HPDE6-E6E7 (cell line): ENCODE measurements around the gene ZNF772.
"Not testable (repeated sequence)": the region's sequence is repeated elsewhere in the genome, so short reads cannot be mapped to it uniquely, and the experiment has no call there.

Source experiments
- DNase-seq: peaks from one replicate; pipeline ENCODE4 v3.0.0; 2011; ENCODE audit warnings: missing footprints; ENCODE audit errors: extremely low spot score

ZNF772 gene

DNA sequence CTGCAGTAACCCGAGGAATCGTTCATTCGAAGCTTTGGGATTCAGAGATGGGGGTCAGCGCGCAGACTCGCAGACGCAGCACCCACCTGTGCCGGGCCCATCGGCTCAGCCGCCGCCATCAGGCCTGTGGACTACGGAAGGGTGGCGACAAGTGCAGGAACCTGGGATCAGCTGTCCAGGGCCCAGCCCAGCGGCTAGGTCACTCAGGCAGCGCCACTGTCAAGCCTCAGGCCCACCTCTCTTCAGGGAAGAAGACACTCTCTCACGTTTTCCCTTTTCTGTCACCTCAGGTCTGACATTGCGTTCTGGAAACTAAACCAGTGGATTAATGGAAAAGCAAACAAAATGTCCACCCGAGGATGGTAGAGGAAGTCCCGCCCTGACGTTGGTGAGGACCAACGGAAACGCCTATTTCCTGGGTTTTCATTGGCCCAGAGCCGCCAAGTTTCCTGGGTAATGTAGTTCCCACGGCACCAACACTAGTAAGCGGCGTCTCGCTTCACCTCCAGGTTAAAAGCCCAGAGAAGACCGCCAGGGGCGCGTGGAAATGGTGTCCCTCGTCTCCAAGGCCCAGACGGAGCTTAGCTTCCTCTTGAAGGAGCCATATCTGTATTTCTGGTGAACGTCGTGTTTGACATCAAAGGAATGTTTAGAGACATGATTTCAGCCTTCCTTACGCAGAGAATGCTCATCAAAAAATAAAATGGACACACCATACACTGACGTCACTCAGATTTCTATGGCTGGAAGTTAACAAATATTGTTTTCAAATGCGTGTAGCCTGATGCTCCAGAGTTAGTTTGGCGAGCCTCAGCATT, at the start of gene ZNF772:
Gene ZNF772, minus strand, starts transcription at position 376 of the 818 bp plus-strand sequence. Its CDS starts 257 bp downstream, at position 119.
- peak; percentile 96 for DNase-seq

- not testable (repeated sequence) for DNase-seq
These were observed 40.7 kb upstream of the ZNF772 start for GRCh38 chr19:57518021-57518420.

- DNase-seq: no peak
These were observed 37.9 kb upstream of the ZNF772 start for GRCh38 chr19:57515255-57515654.

DNA sequence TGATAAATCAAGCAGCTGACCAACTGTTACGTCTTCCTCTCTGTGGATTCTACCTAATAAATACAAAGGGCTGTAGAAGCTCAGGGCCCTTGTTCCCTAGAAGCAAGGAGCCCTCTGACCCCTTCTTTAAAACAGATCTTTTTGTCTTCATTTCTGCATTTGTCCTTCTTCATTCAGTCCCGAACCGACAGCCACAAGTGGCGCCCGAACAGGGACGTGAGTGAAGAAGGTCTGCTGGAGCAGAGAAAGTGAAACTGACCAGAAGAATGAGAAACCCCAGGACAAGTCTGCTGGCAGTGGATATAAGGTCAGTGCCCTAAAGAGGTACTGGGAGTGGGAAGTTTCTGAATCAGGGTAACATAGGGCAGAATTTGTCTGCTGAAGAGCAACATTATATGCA, 35.5 kb upstream of the ZNF772 start:
- no peak for DNase-seq

- DNase-seq: no peak
These were observed 34.1 kb upstream of the ZNF772 start for GRCh38 chr19:57511484-57511883.

- no peak for DNase-seq
These were observed 28.8 kb upstream of the ZNF772 start for GRCh38 chr19:57506163-57506562.

DNA sequence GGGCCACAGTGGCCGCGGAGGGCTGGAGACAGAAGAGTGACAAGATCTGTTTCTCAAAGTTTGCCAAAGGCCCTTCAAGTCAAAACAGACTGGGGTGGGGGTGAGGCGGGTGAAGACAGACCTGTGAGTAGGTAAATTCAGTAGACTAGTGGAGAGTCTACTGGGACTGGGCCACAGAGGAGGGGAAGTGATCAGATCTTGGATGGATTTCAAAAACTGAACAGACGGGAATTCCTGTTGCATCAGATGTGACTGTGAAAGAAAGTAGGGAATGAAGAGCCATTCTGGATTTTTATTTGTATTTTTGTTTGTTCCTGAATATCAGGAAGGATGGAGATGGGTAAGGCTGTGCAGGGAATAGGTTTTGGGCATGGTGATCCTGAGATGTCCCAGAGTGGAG, 23.0 kb upstream of the ZNF772 start:
- not testable (repeated sequence) for DNase-seq

GRCh38 chr19:57499680-57500395, 22.5 kb upstream of the ZNF772 start, which contains the start of gene ZNF773:
Gene ZNF773, plus strand, starts transcription at chr19:57499938. Its CDS starts 143 bp downstream, at chr19:57500081.
- peak; percentile 90 for DNase-seq

DNA sequence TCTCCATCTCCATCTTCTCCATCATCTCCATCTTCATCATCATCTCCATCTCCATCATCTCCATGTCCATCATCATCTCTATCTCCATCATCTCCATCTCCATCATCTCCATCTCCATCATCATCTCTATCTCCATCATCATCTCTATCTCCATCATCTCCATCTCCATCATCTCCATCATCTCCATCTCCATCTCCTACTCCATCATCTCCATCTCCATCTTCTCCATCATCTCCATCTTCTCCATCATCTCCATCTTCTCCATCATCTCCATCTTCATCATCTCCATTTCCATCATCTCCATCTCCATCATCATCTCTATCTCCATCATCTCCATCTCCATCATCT, 21.9 kb upstream of the ZNF772 start:
- not testable (repeated sequence) for DNase-seq

GRCh38 chr19:57488299-57488644, 10.9 kb upstream of the ZNF772 start:
- not testable (repeated sequence) for DNase-seq

DNA sequence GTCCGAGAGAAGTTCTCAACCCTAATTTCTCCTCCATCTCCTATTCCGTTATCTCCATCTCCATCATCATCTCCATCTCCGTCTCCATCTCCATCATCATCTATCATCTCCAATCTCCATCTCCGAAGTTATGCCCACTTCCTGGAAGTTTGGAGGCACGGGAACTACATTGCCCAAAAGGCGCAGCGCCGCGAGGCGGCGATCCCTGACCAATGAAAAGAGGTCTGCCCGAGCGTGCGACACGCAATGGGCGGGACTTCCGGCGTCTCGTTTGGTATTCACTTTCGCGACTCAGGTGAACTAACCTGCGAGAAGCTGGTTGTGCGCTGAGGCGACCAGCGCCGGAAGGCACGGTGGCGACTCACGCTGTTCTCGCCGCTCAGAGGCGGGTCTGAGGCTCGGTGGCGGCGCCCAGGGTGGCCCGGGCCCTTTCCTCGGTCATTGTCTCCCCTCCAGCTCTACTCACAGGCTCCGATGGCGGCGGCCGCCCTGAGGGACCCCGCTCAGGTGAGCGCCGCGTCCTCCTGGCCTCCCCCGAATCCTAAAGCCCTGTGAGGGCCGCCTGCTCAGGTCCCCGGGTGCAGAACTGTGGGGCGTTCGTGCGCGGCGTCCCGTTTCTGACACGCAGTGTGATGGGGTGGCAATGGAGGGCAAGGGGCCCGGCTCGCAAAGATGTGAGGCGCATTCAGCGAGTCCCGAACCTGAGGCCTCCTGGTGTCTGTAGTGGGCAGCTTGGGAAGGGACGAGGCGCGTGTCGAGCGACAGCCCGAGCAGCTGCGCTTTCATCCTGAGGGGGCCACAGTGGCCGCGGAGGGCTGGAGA, 10.3 kb upstream of the ZNF772 start, which contains the start of gene ZNF419:
Gene ZNF419, plus strand, starts transcription at position 274 of the 822 bp plus-strand sequence. Its CDS starts 201 bp downstream, at position 475.
- DNase-seq: peak; percentile 95

DNA sequence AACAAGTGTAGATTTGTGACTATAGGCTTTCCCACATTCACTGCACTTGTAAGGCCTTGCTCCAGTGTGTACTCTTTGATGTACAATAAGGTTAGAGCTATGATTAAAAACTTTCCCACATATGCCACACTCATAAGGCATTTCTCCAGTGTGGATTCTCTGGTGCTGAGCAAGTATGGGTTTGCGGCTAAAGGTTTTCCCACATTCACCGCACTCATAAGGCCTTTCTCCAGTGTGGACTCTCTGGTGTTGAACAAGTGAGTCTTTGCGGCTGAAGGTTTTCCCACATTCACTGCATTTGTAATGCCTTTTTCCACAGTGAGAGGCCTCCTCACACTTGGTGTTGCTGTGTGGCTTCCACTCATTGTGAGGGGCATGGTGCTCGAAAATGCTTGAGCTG, 3.7 kb downstream of the ZNF772 start:
- DNase-seq: no peak

DNA sequence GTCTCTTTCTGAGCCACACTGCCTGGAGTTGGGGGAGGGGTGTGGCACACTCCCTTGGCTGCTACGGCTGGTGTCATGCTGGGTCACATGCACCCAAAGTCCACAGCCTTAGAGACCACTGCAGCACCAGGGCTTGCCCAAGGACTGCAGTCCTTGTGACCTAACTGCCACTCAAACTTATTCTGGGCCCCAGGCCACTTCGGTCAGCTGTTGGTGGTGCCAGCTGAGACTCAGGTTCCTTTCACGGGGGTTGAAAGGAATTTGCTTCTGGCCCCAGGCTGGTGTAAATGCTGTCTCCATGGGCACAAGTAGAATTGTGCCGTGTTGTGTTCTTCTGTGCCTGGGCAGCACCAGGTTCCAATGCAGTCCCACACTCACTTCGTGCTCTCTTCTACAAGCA, 10.9 kb downstream of the ZNF772 start:
- DNase-seq: no peak

DNA sequence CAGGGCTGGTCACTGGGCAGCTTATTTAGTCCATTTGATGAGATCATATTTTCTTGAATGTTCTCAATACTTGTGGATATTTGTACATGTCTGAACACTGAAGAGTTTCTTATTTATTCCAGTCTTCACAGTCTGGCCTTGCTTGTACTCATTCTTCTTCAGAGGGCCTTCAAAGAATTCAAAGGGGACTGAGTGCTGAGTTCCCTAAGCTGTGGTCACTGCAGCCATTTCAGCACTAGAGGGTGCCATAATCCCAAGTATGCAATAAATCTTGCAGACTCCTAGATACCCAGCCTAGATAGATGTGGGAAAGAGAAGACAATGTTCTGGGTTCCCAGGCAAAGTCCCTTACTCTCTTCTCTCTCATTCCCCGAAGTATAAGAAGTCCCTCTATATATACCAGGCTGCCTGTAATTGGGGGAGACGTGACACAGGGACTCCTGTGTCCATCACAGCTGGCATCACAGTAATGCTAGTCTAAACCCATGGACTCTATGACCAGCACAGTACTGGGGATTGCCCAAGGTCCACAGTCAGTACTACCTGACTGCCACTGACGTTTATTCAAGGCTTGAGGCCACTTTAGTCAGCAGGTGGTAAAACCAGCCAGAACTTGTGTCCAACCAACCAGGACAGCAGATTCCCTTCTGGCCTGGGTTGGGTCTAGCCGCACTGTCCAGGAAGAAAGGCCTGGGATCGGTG, 11.5 kb downstream of the ZNF772 start:
- no peak for DNase-seq

DNA sequence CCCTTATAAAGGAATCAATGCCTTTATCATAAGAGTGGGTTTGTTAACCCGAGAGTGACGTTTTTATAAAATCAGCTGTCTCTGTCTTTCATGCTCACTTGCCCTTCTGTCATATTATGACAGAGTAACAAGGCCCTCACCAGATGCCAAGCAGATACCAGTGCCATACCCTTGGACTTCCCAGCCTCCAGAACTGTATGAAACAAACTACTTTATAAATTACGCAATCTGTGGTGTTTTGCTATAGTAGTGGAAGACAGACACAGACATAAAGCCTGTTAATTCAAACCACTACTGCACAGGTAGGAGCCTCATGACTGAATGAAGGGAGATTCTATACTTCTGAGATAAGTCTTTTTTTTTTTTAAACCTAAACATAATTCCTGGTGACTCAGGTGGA, 25.1 kb downstream of the ZNF772 start:
- no peak for DNase-seq

GRCh38 chr19:57443121-57443696, 34.2 kb downstream of the ZNF772 start:
- no peak for DNase-seq

DNA sequence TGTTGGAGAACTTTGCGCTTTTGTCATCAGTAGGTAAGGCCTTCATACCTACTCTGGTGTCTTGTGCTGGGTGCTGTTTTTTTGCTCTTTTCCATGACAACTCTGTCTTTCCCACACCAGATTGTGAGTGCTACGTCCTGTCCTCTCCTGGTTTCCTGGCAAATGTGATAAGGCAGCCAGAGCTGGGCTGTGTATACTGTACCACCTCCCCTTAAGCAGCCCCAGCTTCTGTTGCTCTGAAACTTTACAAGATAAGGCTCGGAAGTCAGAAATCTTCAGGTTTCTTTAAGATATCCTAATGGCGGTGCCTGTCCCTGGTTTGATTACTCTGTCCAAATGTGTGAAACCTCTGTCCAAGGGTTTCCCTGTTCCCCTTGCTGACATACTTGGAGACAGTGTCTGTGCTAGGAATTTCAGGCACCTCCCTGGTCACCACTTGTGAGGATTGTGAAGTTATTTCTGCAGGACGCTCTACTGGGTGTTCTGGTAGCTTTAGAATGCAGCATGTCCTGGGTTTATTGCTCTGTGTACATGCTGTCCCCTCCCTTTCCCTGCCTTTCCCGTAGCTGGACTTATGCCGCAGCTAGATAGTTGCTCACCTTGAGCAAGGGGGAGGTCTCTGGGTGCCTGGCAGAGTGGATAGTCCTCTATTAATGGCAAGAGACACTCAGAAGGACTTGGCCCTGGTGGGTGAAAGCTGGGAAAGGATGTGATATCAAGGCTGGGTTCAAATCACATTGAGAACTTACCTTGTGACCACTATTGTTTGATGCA, 35.2 kb downstream of the ZNF772 start:
- DNase-seq: no peak

- no peak for DNase-seq
These were observed 38.4 kb downstream of the ZNF772 start for GRCh38 chr19:57438925-57439324.

DNA sequence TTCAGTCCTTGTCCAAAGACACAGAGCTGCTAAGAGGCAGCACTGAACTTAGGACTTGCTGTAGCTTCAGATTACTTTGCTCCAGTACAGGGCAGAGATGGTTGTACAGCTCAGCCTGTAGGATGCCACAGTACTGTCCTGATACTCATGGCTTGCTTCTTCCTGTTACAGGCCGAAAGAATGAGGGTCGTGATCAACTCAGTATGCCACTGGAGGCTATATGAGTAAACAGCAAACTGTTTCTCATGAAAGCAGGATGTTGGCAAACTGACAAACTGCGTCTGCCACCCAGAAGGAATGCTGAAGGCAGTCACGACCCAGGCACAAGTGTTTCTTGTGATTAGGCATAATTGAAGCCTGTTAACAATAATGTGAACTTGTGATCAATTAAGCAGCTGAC, 39.4 kb downstream of the ZNF772 start:
- DNase-seq: no peak

DNA sequence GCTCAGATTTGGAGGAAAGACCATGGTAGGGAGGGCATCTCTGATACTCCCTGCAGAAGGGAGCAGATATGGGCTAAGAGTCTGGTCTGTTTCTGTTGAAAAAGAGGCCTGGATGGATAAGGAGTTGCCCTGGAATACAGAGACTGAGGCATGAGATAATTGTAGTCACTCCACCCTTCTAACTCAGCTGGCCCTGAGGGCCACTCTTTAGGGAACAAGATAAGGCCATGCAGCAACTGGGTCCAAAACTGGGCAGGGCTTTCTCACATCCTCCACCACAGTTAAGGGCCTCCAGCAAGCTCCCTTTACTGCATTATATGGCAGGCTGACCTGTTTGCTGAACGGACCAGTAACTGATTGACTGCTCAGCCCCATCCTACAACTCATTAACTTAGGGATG, 40.9 kb downstream of the ZNF772 start:
- no peak for DNase-seq
